GM21717 (cell line): ENCODE results near the gene SH2D6.

Experiments
- ATAC-seq: cut with Tn5 transposase; IDR thresholded peaks from one replicate; pipeline ENCODE4 v1.9.1; 2021; ENCODE audit warnings: mild to moderate bottlenecking, moderate library complexity; ENCODE audit not compliant: unreplicated experiment

Gene SH2D6

DNA sequence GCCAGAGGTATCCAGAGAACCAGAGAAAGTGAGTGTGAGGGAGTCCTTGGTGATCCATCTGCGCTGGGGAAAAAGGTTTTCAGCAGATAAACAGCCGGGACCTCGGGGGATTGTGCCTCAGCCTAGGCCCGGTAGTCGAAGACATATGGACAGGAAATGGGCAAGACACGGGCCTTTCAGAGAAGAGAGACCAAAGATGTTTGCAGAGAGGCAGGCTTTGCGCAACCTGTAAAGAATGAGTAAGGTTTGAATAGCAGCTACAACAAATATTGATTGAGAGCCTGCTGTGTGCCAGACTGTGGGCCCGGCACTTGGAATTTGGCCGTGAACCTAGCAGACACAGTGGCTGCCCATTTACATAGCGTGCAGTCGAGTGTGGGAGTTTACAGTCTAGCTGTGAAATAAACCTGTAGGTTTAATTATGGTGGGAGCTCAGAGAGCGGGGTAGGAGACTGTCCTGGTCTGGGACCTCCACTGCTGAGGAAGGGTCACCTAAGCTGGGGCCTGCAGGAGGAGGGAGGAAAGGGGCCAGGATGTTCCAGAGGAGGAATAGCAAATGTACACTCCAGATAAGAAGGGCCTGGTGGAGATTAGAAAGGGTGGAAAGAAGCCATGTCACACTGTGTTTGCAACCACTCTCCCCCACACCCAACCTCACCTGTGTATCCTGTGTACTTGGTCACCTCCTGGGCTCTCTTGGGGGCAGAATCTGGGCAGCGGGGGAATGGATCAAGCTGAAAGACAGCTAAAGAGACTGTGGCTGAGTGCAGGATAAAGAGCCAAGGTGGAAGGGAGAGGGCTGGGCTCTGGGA lies 3.0 kb downstream of the SH2D6 start:
- ATAC-seq, result no peak

- ATAC-seq, result no peak
Observed at GRCh38 chr2:85422072-85422457, 3.6 kb downstream of the SH2D6 start.

DNA sequence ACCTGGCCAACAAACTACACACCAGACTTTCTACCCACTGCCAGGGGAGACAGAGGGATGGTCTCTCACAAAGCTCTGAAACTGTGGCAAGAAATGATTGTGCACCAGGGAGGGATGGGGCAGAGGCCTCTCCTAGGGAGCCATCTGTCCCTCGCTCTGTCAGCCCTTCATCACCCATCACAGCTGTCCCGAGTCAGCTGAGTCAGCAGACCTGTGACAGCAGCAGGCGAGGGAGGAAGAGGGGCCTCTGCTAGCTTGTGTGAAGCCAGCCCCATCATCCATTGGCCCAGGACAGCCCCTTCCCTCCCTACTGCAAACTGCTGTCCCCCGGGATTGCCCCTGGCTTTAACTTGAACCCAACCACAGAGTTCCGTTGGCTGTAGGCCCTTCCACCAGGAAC lies 5.0 kb downstream of the SH2D6 start:
- no peak for ATAC-seq

DNA sequence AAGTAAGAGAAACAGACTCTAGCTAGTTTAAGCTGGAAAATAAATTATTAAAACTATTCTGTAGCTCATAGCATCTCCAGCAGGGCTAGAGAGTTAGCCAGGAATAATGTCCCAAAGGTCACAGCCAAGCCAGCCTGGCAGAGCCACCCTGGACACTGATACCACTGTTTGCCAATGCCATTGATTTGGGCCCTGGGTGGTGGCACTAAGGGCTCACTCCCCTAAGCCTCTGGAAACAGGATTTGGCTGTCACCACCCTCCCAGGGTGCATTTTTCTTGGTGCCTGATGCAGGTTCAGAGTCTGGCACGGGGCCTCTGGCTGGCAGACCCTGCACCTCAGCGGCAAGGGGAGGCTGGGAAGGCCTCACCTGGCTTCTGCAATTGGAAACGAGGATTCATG lies 7.1 kb downstream of the SH2D6 start:
- no peak for ATAC-seq

DNA sequence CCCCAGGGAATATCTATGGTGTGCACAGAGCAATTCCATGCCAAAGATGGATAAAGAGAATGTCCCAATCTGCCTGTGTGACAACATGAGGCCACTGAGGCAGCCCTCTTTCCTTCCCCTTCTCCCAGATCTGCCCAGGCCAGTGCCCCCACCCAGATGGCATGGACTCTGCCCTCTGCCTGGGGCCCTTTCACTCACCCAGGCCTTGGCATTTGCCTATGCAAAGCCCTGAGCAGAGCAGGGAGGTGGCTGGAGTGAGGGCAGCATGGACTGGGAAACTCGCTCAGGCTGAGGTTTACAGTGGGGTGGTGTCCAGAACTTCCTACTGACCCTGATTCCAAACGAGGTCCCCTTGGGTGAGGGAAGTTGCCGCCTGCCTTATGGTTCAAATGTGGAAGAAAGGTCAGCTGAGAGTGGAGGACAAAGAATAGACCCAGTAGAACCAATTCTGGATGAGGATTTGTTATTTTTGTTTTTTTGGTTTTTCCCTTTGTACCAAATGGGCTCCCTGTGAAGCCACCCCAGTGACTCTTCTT lies 8.9 kb downstream of the SH2D6 start:
- no peak for ATAC-seq

GRCh38 chr2:85428343-85428881 lies 9.9 kb downstream of the SH2D6 start:
- no peak for ATAC-seq

- ATAC-seq, result no peak
Observed at GRCh38 chr2:85429213-85429923, 10.9 kb downstream of the SH2D6 start.

DNA sequence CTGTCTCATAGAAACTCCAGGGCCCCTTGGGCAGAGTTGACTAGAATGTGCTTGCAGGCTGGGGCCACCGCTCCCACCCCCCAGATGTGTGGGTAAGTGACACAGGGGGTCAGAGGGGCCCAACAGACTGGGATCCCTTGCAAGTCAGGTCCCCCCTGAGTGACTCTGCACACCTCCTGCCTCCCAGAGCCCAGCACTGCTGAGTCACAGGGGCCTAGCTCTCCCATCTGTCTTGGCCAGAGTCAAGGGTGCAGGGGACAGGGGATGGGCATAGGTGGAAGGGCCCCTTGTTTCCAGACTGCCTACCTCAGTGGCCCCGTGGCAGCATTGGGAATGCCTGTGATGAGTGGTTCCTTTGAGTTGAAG lies 11.4 kb downstream of the SH2D6 start:
- no peak for ATAC-seq

GRCh38 chr2:85430752-85431569 lies 12.4 kb downstream of the SH2D6 start:
- ATAC-seq, result no peak

DNA sequence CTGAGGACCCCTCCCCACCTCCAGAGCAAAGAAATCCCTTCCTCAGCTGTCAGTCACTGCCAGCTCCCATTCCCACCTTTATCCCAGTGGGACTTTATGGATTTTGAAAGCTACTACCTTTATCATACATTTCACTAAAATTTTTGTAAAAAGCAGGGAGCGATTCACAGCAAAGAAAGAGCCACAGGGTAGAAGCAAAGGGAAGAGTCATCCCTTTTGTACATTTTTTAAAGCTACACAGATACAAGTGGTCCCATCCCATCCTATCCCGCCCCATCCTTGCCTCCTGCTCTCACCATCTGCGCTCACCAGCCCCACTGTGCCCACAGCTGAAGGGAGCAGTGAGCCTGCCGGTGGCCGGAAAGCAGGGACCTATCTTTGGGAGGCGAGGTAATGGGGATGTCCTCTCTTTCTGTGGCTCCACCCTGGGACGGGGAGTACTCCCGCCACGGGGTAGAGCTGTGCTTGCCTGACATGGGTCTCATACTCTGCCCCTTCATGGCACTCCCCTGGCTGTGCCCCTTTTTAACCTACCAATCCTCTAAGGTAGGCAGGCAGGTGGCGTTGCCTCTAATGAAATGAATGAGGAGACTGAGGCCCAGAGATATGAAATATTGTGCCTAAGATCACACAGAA lies 13.2 kb downstream of the SH2D6 start:
- ATAC-seq, result no peak

DNA sequence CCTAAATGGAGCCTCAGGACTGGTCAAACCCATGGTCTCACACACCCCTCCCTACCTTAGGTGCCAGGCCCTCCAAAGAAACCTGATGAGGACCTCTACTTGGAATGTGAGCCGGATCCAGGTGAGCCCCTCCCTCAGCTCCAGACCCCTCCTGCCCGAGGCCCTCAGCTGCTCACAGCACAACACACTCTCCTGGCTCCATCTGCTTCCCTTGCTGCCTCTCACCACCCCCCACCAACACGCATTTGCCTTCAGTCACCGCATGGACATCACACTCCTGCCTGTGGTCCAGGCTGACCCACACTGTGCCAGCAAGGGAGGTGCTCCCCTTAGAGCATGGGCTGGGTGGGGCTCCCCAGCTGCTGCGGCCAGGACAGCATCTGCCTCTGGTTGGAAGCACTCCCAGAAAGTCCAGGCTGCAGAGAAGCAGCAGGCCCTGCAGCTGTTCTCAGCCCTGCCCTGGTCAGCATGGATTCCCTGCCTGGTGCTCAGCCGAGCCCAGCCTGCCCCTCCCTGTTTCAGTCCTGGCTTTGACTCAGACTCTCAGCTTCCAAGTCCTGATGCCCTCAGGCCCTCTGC lies 15.1 kb downstream of the SH2D6 start:
- no peak for ATAC-seq

GRCh38 chr2:85434696-85435095 lies 16.2 kb downstream of the SH2D6 start:
- ATAC-seq, result no peak

DNA sequence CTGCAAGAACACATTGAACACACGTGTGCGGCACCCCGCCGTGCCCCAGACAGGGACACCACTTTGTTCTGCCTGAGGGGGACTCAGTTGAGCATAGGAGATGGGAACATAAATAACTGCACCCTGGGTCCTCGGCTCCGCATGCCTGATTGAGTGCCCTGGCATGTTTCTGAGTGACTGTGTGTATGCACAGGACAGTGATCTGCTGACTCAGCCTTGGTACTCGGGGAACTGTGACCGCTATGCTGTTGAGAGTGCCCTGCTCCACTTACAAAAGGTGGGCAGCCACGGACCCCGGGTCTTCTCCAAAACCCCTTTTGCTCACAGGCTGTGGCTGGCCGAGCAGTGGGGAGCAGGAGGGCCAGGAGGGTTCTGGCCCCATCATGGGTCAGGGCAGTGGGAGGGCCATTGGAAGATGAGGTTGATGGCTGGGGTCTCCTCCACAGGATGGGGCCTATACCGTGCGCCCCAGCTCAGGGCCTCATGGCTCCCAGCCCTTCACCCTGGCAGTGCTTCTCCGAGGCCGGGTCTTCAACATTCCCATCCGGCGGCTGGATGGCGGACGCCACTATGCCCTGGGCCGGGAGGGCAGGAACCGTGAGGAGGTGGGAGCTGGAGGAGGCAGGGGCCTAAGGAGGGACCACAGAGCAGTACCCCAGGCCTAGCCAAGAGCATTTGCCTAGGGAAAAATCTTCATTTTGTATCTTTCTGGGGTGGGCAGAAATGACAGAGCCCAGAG lies 16.9 kb downstream of the SH2D6 start:
- ATAC-seq, result no peak

GRCh38 chr2:85435981-85436835 lies 17.7 kb downstream of the SH2D6 start:
- ATAC-seq, result no peak

DNA sequence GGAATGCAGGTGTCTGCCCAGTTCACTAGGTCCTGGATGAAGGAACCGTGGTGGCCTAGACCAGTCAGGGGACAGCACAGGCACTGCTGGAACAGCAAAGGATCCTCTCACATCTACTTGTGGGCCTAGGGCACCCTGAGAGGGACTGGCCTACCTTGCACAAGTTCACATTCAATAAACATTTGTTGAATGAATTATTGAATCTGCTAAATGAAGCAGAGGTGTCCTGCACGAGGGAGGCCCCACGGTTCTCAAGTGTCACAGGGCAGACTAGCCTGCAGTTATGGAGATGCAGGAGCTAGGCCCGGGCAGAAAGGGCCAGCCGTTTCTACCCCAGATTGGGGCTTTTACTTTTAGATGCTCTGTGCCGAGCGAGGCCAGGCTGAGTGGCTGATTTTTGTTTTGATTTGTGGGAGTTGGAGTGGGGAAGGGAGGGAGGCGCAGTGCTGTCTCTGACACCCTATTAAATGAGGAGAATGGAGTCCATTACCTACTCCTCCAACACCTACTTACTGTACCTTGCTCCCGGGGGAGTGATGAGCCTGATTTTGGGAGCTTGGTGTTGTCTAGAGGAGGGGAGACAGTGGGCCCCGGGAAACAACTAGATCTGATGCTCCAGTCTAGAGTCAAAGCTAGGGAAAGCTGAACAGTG lies 18.4 kb downstream of the SH2D6 start:
- peak; percentile 2 for ATAC-seq

- ATAC-seq, result peak; percentile 74
Observed at GRCh38 chr2:85437488-85438200, 19.1 kb downstream of the SH2D6 start.

GRCh38 chr2:85438201-85439024 lies 19.9 kb downstream of the SH2D6 start:
- no peak for ATAC-seq
